HUDEP-2 (cell line): ENCODE data around the gene JAG1.
"Not testable (repeated sequence)": the region's sequence is repeated elsewhere in the genome, so short reads cannot be mapped to it uniquely, and the experiment has no call there.

Experiments used
- DNase-seq, 76 experiments: peaks; one replicate each; lab custom pipeline; 2025; ENCODE audit not compliant: unreplicated experiment in 76 of 76; lab: John Stamatoyannopoulos, UW

Gene JAG1

GRCh38 chr20:10591946-10592521 lies 81.8 kb downstream of the JAG1 start:
- DNase-seq, result no peak

GRCh38 chr20:10590950-10591671 lies 82.7 kb downstream of the JAG1 start:
- DNase-seq, result no peak

GRCh38 chr20:10590446-10590845 lies 83.4 kb downstream of the JAG1 start:
- not testable (repeated sequence) for DNase-seq
